ENCODE data around the gene SFMBT2.

Gene SFMBT2

GRCh38 chr10:7362471-7362870 is 48.4 kb downstream of the SFMBT2 start:
- DNase-seq, result no peak

GRCh38 chr10:7361316-7361715 is 49.5 kb downstream of the SFMBT2 start:
- DNase-seq, result no peak

GRCh38 chr10:7359954-7360353 is 50.9 kb downstream of the SFMBT2 start:
- no peak for DNase-seq

- no peak for DNase-seq
These were observed 51.5 kb downstream of the SFMBT2 start for GRCh38 chr10:7359356-7359755.

GRCh38 chr10:7357193-7357592 is 53.6 kb downstream of the SFMBT2 start:
- DNase-seq, result no peak

- DNase-seq, result no peak
These were observed 56.3 kb downstream of the SFMBT2 start for GRCh38 chr10:7354330-7355047.

- no peak for DNase-seq
These were observed 58.9 kb downstream of the SFMBT2 start for GRCh38 chr10:7351894-7352293.

- DNase-seq, result no peak
These were observed 60.2 kb downstream of the SFMBT2 start for GRCh38 chr10:7350541-7351195.

- DNase-seq, result no peak
These were observed 65.1 kb downstream of the SFMBT2 start for GRCh38 chr10:7345717-7346116.

GRCh38 chr10:7343040-7343439 is 67.8 kb downstream of the SFMBT2 start:
- no peak for DNase-seq

- no peak for DNase-seq
These were observed 70.5 kb downstream of the SFMBT2 start for GRCh38 chr10:7340179-7340874.

- no peak for DNase-seq
These were observed 71.3 kb downstream of the SFMBT2 start for GRCh38 chr10:7339510-7339909.

- no peak for DNase-seq
These were observed 72.4 kb downstream of the SFMBT2 start for GRCh38 chr10:7338469-7338868.

- DNase-seq, result peak; percentile 66
These were observed 73.2 kb downstream of the SFMBT2 start for GRCh38 chr10:7337431-7338171.

- no peak for DNase-seq
These were observed 74.9 kb downstream of the SFMBT2 start for GRCh38 chr10:7335977-7336376.

GRCh38 chr10:7334642-7334964 is 76.2 kb downstream of the SFMBT2 start:
- no peak for DNase-seq

- no peak for DNase-seq
These were observed 76.7 kb downstream of the SFMBT2 start for GRCh38 chr10:7333961-7334641.

GRCh38 chr10:7329219-7329618 is 81.6 kb downstream of the SFMBT2 start:
- no peak for DNase-seq

GRCh38 chr10:7327885-7328284 is 82.9 kb downstream of the SFMBT2 start:
- no peak for DNase-seq

- no peak for DNase-seq
These were observed 88.2 kb downstream of the SFMBT2 start for GRCh38 chr10:7322623-7323022.

- DNase-seq, result no peak
These were observed 90.8 kb downstream of the SFMBT2 start for GRCh38 chr10:7320072-7320471.

- no peak for DNase-seq
These were observed 91.2 kb downstream of the SFMBT2 start for GRCh38 chr10:7319632-7320031.

GRCh38 chr10:7318836-7319235 is 92.0 kb downstream of the SFMBT2 start:
- DNase-seq, result peak; percentile 20
